HFFc6 (cell line): ENCODE results near the gene LANCL1. TPM values are rescaled to one million over a fixed set of nuclear protein-coding genes. Genes with fewer than 3 reads are reported as not detected.

ENCODE experiments used
- DNase-seq: peaks from one replicate; pipeline ENCODE4 v3.0.0-alpha.2; 2018
- H3K27ac Mint-ChIP-seq: 2 replicates; pipeline ENCODE4 v1.8.0; 2020; ENCODE audit warnings: mild to moderate bottlenecking, mixed read lengths
- H3K27me3 Mint-ChIP-seq: 2 replicates; pipeline ENCODE4 v1.8.0; 2021; ENCODE audit warnings: mild to moderate bottlenecking, moderate library complexity, mixed read lengths; ENCODE audit not compliant: insufficient read depth
- H3K36me3 Mint-ChIP-seq: 2 replicates; pipeline ENCODE4 v1.8.0; 2021; ENCODE audit warnings: low read depth, mixed read lengths
- H3K4me1 Mint-ChIP-seq: 2 replicates; pipeline ENCODE4 v1.8.0; 2020; ENCODE audit warnings: low read depth, mixed read lengths
- H3K4me3 Mint-ChIP-seq: 2 replicates; pipeline ENCODE4 v1.8.0; 2020; ENCODE audit warnings: mild to moderate bottlenecking, moderate library complexity, mixed read lengths
- H3K9me3 Mint-ChIP-seq: 2 replicates; pipeline ENCODE4 v1.8.0; 2020; ENCODE audit warnings: mild to moderate bottlenecking, mixed read lengths
- long read RNA-seq: library from polyadenylated mRNA; unstranded; transcript quantifications from one replicate; pipeline ENCODE4 v2.0.0, GENCODE V29; 2019
- total RNA-seq, 6 experiments: library from RNA; stranded (reverse); fragmentation: NEBNext Ultra II Directional; extraction: Animal tissue kit (Norgen Biotek cat#: 25700); gene quantifications; 2 replicates in 1 of 6; 3 replicates in 5 of 6; pipeline ENCODE4 v1.2.3, GENCODE V29; 2021
- TF ChIP-seq, protein P1 (sequence below): fragments of 200-600 bp; sonication (generic); IDR thresholded peaks from 2 replicates; pipeline ENCODE4 v1.5.0; 2021; ENCODE audit warnings: antibody characterized with exemption, mild to moderate bottlenecking

Gene LANCL1, protein sequence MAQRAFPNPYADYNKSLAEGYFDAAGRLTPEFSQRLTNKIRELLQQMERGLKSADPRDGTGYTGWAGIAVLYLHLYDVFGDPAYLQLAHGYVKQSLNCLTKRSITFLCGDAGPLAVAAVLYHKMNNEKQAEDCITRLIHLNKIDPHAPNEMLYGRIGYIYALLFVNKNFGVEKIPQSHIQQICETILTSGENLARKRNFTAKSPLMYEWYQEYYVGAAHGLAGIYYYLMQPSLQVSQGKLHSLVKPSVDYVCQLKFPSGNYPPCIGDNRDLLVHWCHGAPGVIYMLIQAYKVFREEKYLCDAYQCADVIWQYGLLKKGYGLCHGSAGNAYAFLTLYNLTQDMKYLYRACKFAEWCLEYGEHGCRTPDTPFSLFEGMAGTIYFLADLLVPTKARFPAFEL
- 10 to 100 TPM; 36.4 to 54.5 (median 43.8) TPM for total RNA-seq
- long read RNA-seq, full-length matches to known transcripts: 14 of 25 reads
- long read RNA-seq, partial matches to known transcripts: 1 of 25 reads
- long read RNA-seq, other reads (novel, unspliced or antisense): 10 of 25 reads

DNA sequence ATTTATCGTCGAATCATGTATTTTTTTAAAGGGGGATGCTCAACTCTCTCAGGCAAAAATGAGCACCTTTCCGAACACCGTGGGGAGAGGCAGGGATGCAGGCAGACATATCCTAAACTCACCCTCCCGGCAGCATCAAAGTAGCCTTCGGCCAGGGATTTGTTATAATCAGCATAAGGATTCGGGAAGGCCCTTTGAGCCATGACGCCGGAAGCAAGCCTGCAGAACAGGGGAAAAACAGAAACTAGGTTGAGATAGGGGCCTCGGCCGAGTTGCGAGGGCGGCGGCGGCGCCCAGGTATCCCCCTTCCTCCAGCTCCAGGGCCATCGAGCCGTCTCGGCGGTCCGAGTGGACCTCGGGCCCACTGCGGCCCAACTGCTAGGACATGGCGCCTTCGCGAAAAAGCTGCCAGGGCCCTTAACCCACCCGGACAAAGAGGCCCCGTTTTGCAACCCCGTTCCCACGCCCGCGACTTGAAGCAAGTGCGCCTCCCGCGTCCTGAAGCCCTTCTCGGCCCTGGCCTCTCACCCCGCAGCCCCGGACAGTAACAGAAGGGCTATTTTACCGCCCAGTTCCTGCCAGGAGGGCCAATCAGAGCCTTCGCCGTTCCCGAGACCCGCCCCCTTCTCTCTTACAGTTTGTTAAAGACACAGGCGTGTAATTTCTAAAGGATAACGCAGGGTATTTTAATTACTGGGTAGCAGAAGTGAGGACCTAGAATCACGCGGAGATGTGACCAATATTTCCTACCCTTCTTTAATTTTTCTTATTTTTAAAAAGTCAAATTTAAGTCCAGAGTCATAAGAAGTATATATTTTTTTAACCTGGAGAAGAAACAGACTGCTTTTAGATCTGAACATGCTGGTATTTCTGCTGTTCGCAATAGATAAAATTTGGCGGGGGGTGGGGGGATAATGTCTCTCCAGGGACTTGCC is at the start of gene LANCL1:
LANCL1 (minus strand) TSS at position 566 of the 935 bp plus-strand sequence; CDS start at position 203, 363 bp downstream.
- Mint-ChIP-seq H3K9me3 (no peaks in the 10 kb centered on the region), H3K27me3 (no peaks in the 10 kb centered on the region; the same call in 1 of the 2 replicates), H3K4me3 (peak within 1 kb of the TSS; percentile 99), H3K27ac (peak within 1 kb of the TSS; percentile 90), H3K36me3 (peaks cover 3% of the 10 kb centered on the region), H3K4me1 (peaks cover 32% of the 10 kb centered on the region)
- DNase-seq: peak; percentile 73
- TF ChIP-seq, protein P1, sequence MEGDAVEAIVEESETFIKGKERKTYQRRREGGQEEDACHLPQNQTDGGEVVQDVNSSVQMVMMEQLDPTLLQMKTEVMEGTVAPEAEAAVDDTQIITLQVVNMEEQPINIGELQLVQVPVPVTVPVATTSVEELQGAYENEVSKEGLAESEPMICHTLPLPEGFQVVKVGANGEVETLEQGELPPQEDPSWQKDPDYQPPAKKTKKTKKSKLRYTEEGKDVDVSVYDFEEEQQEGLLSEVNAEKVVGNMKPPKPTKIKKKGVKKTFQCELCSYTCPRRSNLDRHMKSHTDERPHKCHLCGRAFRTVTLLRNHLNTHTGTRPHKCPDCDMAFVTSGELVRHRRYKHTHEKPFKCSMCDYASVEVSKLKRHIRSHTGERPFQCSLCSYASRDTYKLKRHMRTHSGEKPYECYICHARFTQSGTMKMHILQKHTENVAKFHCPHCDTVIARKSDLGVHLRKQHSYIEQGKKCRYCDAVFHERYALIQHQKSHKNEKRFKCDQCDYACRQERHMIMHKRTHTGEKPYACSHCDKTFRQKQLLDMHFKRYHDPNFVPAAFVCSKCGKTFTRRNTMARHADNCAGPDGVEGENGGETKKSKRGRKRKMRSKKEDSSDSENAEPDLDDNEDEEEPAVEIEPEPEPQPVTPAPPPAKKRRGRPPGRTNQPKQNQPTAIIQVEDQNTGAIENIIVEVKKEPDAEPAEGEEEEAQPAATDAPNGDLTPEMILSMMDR: no peak

DNA sequence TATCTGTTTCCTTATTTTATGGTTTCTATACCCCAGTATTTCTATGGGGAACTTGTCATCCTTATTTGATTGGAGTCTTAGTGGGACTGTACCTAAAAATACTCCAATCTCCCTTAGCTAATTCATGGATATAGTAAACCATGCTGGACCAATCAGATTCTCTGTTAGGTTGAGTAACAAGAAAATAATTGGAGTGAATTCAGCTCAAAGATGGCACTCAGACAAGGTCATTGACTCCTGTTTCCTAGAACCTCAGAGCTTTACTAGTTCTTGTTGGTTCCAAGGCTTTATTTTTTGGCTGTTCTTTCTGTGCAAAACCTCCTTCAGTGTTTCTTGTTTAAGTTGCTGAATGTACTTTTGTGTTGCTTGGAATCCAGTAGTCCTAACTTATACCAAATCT is 48.0 kb upstream of the LANCL1 start:
- no peak for DNase-seq
- Mint-ChIP-seq H3K4me3 (no peak overlapping the region), H3K36me3 (no peaks in the 10 kb centered on the region; the same call in 1 of the 2 replicates), H3K9me3 (peaks cover 8% of the 10 kb centered on the region), H3K27ac (no peak overlapping the region), H3K4me1 (no peaks in the 10 kb centered on the region), H3K27me3 (no peaks in the 10 kb centered on the region)
- TF ChIP-seq, protein P1: no peak

DNA sequence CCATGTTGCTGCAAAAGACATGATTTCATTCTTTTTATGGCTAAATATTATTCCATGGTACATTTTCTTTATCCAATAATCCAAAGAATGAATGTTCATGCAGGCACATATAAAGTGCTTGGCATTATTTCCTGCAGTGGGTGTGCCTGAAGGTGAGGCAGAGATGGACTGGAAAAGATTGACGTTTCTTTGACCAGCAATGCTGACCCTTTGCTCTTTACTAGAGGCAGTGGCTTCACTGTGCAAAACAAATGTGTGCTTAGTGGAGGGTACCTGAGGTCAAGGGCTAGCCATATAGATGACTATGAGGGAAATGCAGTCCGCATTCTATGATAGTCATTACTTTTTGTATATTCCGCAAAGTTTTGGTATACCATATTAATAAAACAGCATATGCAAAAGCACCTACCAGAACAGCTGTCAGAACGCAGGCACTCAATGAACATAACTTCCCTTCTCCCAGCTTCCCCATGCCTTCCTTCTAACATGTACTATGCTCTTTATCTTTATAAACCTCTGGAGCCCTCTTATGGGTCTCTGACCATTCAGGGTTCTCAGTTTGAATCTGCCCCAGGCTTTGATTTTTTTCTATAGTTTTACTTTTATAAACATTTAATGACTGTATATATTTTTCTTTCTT is 47.2 kb upstream of the LANCL1 start:
- H3K4me1 Mint-ChIP-seq: no peaks in the 10 kb centered on the region

DNA sequence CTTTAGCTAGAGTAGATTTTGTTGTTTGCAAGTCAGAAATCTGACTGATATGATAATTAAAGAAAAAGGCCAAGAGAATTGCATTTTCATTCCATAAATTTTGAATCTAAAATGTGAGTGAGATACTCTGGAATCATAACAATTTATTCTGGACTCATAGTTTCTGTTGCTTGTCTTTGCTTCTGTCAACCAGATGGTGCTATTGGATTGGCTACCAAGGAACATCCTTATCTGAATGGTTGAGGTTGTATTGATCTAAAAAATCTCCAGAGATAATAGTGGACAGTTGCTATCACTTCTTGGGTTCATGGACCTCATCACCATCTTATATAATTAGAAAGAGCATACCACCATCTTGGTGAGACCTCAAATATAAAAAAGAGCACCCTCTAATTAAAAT is 45.8 kb upstream of the LANCL1 start:
- no peak for DNase-seq
- Mint-ChIP-seq H3K4me1 (no peaks in the 10 kb centered on the region), H3K9me3 (peaks cover 5% of the 10 kb centered on the region)

More for the DNA sequence above, 47.2 kb upstream of the LANCL1 start:
- no peak overlapping the region for H3K27ac Mint-ChIP-seq
- no peaks in the 10 kb centered on the region for H3K27me3 Mint-ChIP-seq
- TF ChIP-seq, protein P1: no peak
- DNase-seq: no peak
- H3K9me3 Mint-ChIP-seq: peaks cover 5% of the 10 kb centered on the region
- no peaks in the 10 kb centered on the region; the same call in 1 of the 2 replicates for H3K36me3 Mint-ChIP-seq
- H3K4me3 Mint-ChIP-seq: no peak overlapping the region

More for the DNA sequence above, 45.8 kb upstream of the LANCL1 start:
- H3K36me3 Mint-ChIP-seq: no peaks in the 10 kb centered on the region; the same call in 1 of the 2 replicates
- H3K27ac Mint-ChIP-seq: no peak overlapping the region
- no peak overlapping the region for H3K4me3 Mint-ChIP-seq
- TF ChIP-seq, protein P1: no peak
- no peaks in the 10 kb centered on the region; the same call in 1 of the 2 replicates for H3K27me3 Mint-ChIP-seq
